Measurements from ENCODE around the gene PDLIM3.
"Not testable (repeated sequence)": the region's sequence is repeated elsewhere in the genome, so short reads cannot be mapped to it uniquely, and the experiment has no call there.

Gene PDLIM3

GRCh38 chr4:185513489-185514181 lies 21.7 kb downstream of the PDLIM3 start:
- Mint-ChIP-seq H3K4me3 (peak overlapping the region; percentile 6), H3K9me3 (peaks cover 2% of the 10 kb centered on the region)
- no peak for ATAC-seq

DNA sequence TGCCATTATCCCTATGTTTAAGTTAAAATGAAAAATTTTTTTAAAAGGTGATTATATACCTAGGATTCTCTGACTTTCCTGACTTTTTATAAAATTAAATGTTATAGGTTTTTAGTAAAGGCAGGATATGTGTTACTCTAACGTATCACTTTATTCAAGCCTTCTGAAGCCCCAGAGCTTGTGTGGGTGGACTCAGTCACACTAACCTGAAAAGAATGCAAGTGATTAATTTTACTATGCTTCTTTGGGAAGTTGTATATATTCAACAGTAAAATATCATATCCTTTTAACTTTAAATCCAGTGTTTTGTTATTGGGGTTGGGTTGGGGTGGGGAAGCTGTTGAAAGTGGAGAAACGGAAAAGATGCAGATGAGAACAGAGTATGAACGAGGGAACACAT lies 22.8 kb downstream of the PDLIM3 start:
- DNase-seq (ENCODE audit: low spot score in 2 of 2) = no peak
- no peak for ATAC-seq
- H3K4me3 Mint-ChIP-seq = no peak overlapping the region
- no peak overlapping the region for H3K27ac Mint-ChIP-seq
- peaks cover 17% of the 10 kb centered on the region for H3K4me1 Mint-ChIP-seq
- H3K9me3 Mint-ChIP-seq = peaks cover 2% of the 10 kb centered on the region
- no peaks in the 10 kb centered on the region for H3K36me3 Mint-ChIP-seq

More at GRCh38 chr4:185513489-185514181, 21.7 kb downstream of the PDLIM3 start:
- Mint-ChIP-seq H3K4me1 (peaks cover 17% of the 10 kb centered on the region), H3K27ac (no peak overlapping the region), H3K36me3 (no peaks in the 10 kb centered on the region)
- DNase-seq (ENCODE audit: low spot score in 2 of 2) = no peak

- H3K9me3 Mint-ChIP-seq; DNase-seq (ENCODE audit: low spot score in 2 of 2); H3K36me3 Mint-ChIP-seq; ATAC-seq; H3K27ac Mint-ChIP-seq; H3K4me3 Mint-ChIP-seq: not testable (repeated sequence)
- H3K4me1 Mint-ChIP-seq = peaks cover 17% of the 10 kb centered on the region
Measured at GRCh38 chr4:185511243-185511642, 24.1 kb downstream of the PDLIM3 start.

DNA sequence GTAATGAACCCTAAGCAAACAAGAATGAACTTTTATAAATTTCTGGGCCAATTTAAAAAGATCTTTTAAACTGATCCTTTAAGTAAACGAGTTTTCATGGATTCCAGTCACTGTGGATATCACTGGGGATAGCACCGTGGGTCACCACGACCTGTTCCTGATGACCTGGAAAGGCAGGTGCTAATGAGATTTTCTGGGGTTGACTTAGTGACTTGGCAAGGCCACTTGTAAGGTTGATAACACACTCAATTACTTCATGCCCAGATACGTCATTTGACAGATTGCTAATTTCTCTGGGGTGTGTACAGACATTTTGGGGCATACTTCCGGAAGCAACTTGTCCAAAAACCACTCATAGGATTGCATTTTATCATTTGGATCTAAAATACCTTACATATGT lies 24.5 kb downstream of the PDLIM3 start:
- Mint-ChIP-seq H3K4me3 (no peak overlapping the region), H3K4me1 (peaks cover 17% of the 10 kb centered on the region), H3K27ac (no peak overlapping the region), H3K9me3 (peaks cover 2% of the 10 kb centered on the region), H3K36me3 (no peaks in the 10 kb centered on the region)
- DNase-seq (ENCODE audit: low spot score in 2 of 2) (no peak), ATAC-seq (no peak)

- ATAC-seq (no peak), DNase-seq (ENCODE audit: low spot score in 2 of 2) (no peak)
- H3K4me3 Mint-ChIP-seq = no peak overlapping the region
- no peaks in the 10 kb centered on the region for H3K9me3 Mint-ChIP-seq
- peaks cover 6% of the 10 kb centered on the region for H3K4me1 Mint-ChIP-seq
- no peaks in the 10 kb centered on the region for H3K36me3 Mint-ChIP-seq
- no peak overlapping the region for H3K27ac Mint-ChIP-seq
Measured at GRCh38 chr4:185508181-185508580, 27.1 kb downstream of the PDLIM3 start.

DNA sequence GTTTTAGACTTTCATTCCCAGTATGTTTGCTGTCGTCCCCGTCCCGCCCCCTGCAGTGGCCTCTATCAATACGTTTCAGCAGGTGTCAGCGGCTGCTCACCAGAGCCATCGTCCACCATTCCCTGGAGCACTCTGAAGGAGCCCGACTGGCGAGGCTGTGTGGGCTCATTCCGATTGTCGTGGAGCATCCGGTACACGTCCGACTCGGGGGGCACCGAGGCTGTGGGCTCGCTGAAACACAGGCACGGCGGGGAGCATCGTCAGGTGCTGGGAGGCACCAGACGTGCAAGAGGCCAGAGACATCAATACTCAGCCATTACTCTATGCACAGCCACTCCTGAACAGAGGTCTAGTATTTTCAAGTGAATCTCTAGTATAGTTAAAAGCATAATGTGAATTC lies 28.9 kb downstream of the PDLIM3 start:
- no peak for DNase-seq (ENCODE audit: low spot score in 2 of 2)
- Mint-ChIP-seq H3K4me1 (no peaks in the 10 kb centered on the region), H3K27ac (no peak overlapping the region), H3K36me3 (no peaks in the 10 kb centered on the region), H3K9me3 (no peaks in the 10 kb centered on the region), H3K4me3 (no peak overlapping the region)
- ATAC-seq = no peak

DNA sequence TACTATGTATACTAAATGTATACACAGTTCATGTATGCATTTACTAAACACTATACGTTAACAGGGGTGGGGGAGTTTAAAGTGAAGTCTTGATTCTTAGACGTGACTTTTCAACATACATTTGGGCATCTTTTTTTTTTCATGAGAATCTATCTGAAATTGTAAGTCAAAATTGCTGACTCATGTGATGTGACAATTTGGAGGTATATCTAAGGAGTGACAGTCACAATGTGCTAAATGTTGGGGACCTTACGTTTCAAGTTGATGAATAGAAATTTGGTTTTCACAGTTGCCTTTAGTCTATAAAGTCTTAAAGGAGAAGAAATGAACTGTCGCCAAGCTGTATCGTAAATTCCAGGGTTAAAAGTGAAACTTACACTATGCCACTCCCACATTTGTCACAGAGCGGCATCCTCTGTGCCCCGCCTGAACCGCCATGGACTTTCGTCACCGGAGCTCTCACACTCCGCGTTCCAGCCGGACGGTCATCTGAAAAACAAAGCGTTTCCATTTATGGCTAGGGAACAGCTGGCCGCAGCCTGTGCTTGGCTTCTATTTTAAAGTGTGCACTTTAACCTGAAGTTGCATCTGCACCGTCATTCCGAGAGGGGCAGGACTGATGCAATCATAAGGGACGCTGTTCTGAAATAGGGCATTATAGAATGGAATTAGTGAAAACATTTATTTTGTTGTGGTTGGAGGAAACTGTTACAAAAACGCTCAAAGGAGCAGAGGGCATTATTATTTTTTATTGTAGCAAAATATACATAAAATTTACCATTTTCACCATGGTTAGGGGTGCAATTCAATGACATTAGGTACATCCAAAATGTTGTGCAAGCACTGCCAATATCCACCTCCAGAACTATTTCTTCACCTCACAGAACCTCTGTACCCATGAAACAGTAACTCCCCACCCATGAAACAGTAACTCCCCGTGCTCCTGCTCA lies 30.9 kb downstream of the PDLIM3 start:
- no peak for DNase-seq (ENCODE audit: low spot score in 2 of 2)
- no peak overlapping the region for H3K4me3 Mint-ChIP-seq
- no peaks in the 10 kb centered on the region for H3K4me1 Mint-ChIP-seq
- no peaks in the 10 kb centered on the region for H3K36me3 Mint-ChIP-seq
- ATAC-seq = no peak
- peaks cover 7% of the 10 kb centered on the region for H3K9me3 Mint-ChIP-seq
- no peak overlapping the region for H3K27ac Mint-ChIP-seq

DNA sequence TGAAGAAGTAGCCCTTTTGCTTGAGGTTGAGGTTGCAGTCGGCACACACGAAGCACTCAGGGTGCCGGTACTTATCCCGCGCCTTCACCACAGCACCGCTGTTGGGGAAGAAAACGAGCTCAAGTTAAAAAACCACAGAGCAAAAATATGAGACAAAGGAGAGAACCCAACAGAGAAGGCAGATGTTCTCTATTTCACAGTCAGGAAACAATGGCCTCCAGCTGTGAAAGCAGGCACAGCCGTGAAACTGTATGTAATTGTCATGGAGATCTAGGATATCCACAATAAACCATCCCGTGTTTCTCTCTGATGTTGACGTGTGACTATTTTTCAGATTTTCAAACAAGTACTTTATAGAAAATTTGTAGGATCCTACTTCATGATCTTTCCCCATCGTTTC lies 32.9 kb downstream of the PDLIM3 start:
- ATAC-seq = no peak
- no peak overlapping the region for H3K27ac Mint-ChIP-seq
- no peaks in the 10 kb centered on the region for H3K36me3 Mint-ChIP-seq

DNA sequence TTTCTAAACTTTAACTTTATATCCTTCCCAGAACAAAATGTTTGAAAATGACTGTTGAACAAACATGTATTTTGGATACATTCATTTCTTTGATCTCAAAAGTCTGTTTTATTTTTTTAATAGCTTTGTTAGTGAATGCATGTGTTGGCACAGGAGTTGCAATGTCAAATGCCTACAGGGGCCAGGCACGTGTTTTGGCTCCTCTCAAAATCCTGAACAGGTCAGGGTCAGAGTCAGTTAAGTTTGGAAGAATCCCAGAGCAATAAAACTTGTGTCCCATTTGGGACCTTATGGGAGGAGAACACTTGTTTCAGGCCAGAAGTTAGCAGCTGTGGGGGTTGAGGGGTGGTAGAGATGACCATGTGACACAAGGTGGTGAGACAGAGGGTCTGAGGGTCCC lies 34.7 kb downstream of the PDLIM3 start:
- ATAC-seq (no peak), DNase-seq (ENCODE audit: low spot score in 2 of 2) (no peak)
- H3K27ac Mint-ChIP-seq = no peak overlapping the region
- H3K9me3 Mint-ChIP-seq = peaks cover 7% of the 10 kb centered on the region
- H3K4me1 Mint-ChIP-seq = no peaks in the 10 kb centered on the region
- no peak overlapping the region for H3K4me3 Mint-ChIP-seq
- no peaks in the 10 kb centered on the region for H3K36me3 Mint-ChIP-seq

More for the DNA sequence above, 32.9 kb downstream of the PDLIM3 start:
- H3K4me3 Mint-ChIP-seq = no peak overlapping the region
- H3K9me3 Mint-ChIP-seq = peaks cover 7% of the 10 kb centered on the region
- no peak for DNase-seq (ENCODE audit: low spot score in 2 of 2)
- H3K4me1 Mint-ChIP-seq = no peaks in the 10 kb centered on the region

- no peak overlapping the region for H3K4me3 Mint-ChIP-seq
- H3K9me3 Mint-ChIP-seq = peaks cover 7% of the 10 kb centered on the region
- ATAC-seq (no peak), DNase-seq (ENCODE audit: low spot score in 2 of 2) (no peak)
- no peaks in the 10 kb centered on the region for H3K4me1 Mint-ChIP-seq
- no peak overlapping the region for H3K27ac Mint-ChIP-seq
- H3K36me3 Mint-ChIP-seq = no peaks in the 10 kb centered on the region
Measured at GRCh38 chr4:185500035-185500434, 35.3 kb downstream of the PDLIM3 start.

DNA sequence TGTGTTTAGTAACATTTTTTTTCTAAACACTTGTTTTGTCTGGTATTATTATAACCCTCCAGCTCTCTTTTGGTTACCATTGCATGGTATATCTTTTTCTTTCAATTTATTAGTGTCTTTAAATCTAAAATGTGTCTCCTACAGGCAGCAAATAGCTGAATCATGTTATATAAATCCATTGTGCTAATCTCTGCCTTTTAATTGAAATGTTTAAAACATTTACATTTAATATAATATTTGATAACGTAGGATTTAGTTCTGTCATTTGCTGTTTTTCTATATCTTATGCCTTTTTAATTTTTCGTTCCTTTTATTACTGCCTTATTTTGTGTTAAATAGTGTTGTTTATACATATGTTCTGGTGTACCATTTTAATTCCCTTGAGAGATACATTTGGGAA lies 46.7 kb downstream of the PDLIM3 start:
- H3K9me3 Mint-ChIP-seq = peaks cover 18% of the 10 kb centered on the region
- ATAC-seq = no peak
- no peak for DNase-seq (ENCODE audit: low spot score in 2 of 2)

DNA sequence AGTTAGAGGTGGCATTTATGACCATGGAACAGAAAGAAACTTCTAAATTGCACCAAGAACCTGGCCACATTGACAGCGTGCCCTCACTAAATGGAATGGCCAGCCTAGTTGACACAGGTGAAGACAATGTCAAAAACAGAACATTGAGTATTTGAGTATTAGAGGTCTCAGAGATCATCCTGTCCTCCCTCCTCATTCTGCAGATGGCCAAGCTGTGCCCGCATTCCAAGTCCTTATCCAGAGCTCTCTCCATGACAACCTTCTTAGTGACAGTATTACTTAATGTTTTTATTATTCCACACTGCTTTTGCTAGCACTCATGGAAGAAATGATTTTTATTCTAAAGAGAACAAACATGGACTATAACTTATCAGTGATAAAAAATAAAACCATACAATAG lies 53.9 kb downstream of the PDLIM3 start:
- H3K4me1 Mint-ChIP-seq = no peaks in the 10 kb centered on the region

More for the DNA sequence above, 46.7 kb downstream of the PDLIM3 start:
- no peak overlapping the region for H3K4me3 Mint-ChIP-seq
- H3K36me3 Mint-ChIP-seq = no peaks in the 10 kb centered on the region
- H3K4me1 Mint-ChIP-seq = no peaks in the 10 kb centered on the region
- no peak overlapping the region for H3K27ac Mint-ChIP-seq

GRCh38 chr4:185480016-185480732 lies 55.1 kb downstream of the PDLIM3 start:
- no peak for DNase-seq (ENCODE audit: low spot score in 2 of 2)
- H3K36me3 Mint-ChIP-seq = no peaks in the 10 kb centered on the region
- no peak overlapping the region for H3K4me3 Mint-ChIP-seq
- no peak overlapping the region for H3K27ac Mint-ChIP-seq
- no peak for ATAC-seq
- H3K9me3 Mint-ChIP-seq = no peaks in the 10 kb centered on the region
- H3K4me1 Mint-ChIP-seq = no peaks in the 10 kb centered on the region

More for the DNA sequence above, 53.9 kb downstream of the PDLIM3 start:
- DNase-seq (ENCODE audit: low spot score in 2 of 2) (no peak), ATAC-seq (no peak)
- Mint-ChIP-seq H3K36me3 (no peaks in the 10 kb centered on the region), H3K9me3 (no peaks in the 10 kb centered on the region), H3K4me3 (no peak overlapping the region), H3K27ac (no peak overlapping the region)

DNA sequence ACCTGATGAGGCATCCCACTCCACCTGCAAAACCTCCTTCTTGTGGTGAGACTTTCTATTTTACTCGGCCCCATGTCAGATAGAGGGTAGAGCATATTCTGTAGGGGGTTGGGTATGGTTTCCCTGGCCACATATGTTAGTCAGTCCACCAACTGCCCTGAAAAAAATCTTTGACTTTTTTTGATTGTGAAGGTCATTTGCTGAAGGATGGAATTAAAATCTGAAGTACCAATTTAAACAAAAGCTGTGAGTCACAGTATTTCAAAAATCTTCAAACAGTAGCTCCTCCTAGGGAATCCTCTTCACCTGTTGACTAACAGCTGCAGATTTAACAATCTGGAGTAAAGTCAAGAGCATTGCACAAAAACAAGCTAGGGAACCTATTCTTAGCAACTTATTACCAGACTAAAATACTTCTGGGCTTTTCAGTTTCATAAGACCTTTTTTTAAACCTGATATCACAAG lies 55.8 kb downstream of the PDLIM3 start:
- Mint-ChIP-seq H3K36me3 (no peaks in the 10 kb centered on the region), H3K4me3 (no peak overlapping the region), H3K9me3 (no peaks in the 10 kb centered on the region), H3K4me1 (no peaks in the 10 kb centered on the region), H3K27ac (no peak overlapping the region)
- ATAC-seq (peak; percentile 95), DNase-seq (ENCODE audit: low spot score in 2 of 2) (no peak)

DNA sequence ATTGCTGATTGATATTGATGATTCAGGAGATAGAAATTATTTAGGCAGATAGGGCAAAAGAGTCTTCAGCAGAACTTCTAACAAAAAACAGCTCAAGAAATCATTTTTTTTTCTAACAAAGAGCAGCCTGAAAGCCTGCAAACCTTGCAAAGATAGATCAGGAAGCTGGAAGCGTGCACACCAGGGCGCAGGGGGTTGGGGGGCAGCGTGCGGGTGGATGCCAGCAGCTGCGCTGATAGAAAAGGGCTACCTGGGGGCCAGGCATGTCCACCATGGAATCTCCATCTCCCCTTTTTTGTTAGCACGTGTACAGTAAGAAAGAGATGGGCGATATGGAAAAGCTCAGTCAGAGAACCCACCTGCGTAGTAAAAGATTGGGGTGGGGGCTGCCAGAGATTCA lies 62.1 kb downstream of the PDLIM3 start:
- Mint-ChIP-seq H3K4me1 (peaks cover 12% of the 10 kb centered on the region), H3K27ac (no peak overlapping the region), H3K9me3 (no peaks in the 10 kb centered on the region), H3K36me3 (no peaks in the 10 kb centered on the region), H3K4me3 (no peak overlapping the region)
- ATAC-seq = no peak
- no peak for DNase-seq (ENCODE audit: low spot score in 2 of 2)

Measured in stimulated activated effector memory CD8-positive, alpha-beta T cell treated with anti-CD3 and anti-CD28 coated beads, Interleukin-12 subunit alpha, Interleukin-12 subunit beta, amount 100 ng/mL, for 72 hours (primary cell).